ENCODE results near the gene MYO18A. TPM values are rescaled to one million over a fixed set of nuclear protein-coding genes. Genes with fewer than 3 reads are reported as not detected.

Gene MYO18A
- total RNA-seq, 1 donor from 2014 or later, result 36.6 TPM

- Mint-ChIP-seq H3K27ac (peak overlapping the region; percentile 74), H3K9me3 (no peaks in the 10 kb centered on the region), H3K4me3 (peak overlapping the region; percentile 34), H3K36me3 (ENCODE audit: low read depth) (peaks cover 5% of the 10 kb centered on the region), H3K27me3 (no peaks in the 10 kb centered on the region), H3K4me1 (peaks cover 62% of the 10 kb centered on the region)
- intact Hi-C loops (cut with micrococcal nuclease), result loop anchor here (10.0 kb wide), 1 partner anchor 419 kb away; the partner anchor contains the start of genes NEK8 and TLCD1
- DNase-seq, result peak; percentile 67
Measured at GRCh38 chr17:29143894-29144293, 36.3 kb downstream of the MYO18A start.

GRCh38 chr17:29141514-29141876 is 38.7 kb downstream of the MYO18A start:
- peak overlapping the region; percentile 96 for H3K27ac Mint-ChIP-seq
- intact Hi-C loops (cut with micrococcal nuclease), result loop anchor here (10.0 kb wide), 1 partner anchor 417 kb away; the partner anchor contains the start of genes NEK8 and TLCD1
- H3K4me1 Mint-ChIP-seq, result peaks cover 66% of the 10 kb centered on the region
- peak overlapping the region; percentile 88 for H3K4me3 Mint-ChIP-seq
- peak; percentile 71 for DNase-seq
- H3K9me3 Mint-ChIP-seq, result no peaks in the 10 kb centered on the region
- H3K27me3 Mint-ChIP-seq, result no peaks in the 10 kb centered on the region
- H3K36me3 Mint-ChIP-seq (ENCODE audit: low read depth), result peaks cover 4% of the 10 kb centered on the region

GRCh38 chr17:29140631-29141513 is 39.3 kb downstream of the MYO18A start:
- H3K27me3 Mint-ChIP-seq, result no peaks in the 10 kb centered on the region
- H3K4me3 Mint-ChIP-seq, result peak overlapping the region; percentile 88
- no peaks in the 10 kb centered on the region for H3K9me3 Mint-ChIP-seq
- H3K36me3 Mint-ChIP-seq (ENCODE audit: low read depth), result peaks cover 7% of the 10 kb centered on the region
- H3K4me1 Mint-ChIP-seq, result peaks cover 68% of the 10 kb centered on the region
- intact Hi-C loops (cut with micrococcal nuclease), result loop anchor here (1.0 to 10.0 kb wide), 2 partner anchors 153 to 416 kb away; partner anchors contain the start of genes NEK8, NUFIP2 and TLCD1
- peak overlapping the region; percentile 96 for H3K27ac Mint-ChIP-seq
- peak; percentile 86 for DNase-seq

GRCh38 chr17:29140051-29140621 is 40.1 kb downstream of the MYO18A start:
- Mint-ChIP-seq H3K9me3 (no peaks in the 10 kb centered on the region), H3K36me3 (ENCODE audit: low read depth) (peaks cover 9% of the 10 kb centered on the region), H3K27me3 (no peaks in the 10 kb centered on the region), H3K4me3 (peak overlapping the region; percentile 88), H3K27ac (peak overlapping the region; percentile 96), H3K4me1 (peaks cover 65% of the 10 kb centered on the region)
- intact Hi-C loops (cut with micrococcal nuclease), result loop anchor here (1.0 to 10.0 kb wide), 2 partner anchors 154 to 415 kb away; partner anchors contain the start of genes NEK8, NUFIP2 and TLCD1
- peak; percentile 95 for DNase-seq

DNA sequence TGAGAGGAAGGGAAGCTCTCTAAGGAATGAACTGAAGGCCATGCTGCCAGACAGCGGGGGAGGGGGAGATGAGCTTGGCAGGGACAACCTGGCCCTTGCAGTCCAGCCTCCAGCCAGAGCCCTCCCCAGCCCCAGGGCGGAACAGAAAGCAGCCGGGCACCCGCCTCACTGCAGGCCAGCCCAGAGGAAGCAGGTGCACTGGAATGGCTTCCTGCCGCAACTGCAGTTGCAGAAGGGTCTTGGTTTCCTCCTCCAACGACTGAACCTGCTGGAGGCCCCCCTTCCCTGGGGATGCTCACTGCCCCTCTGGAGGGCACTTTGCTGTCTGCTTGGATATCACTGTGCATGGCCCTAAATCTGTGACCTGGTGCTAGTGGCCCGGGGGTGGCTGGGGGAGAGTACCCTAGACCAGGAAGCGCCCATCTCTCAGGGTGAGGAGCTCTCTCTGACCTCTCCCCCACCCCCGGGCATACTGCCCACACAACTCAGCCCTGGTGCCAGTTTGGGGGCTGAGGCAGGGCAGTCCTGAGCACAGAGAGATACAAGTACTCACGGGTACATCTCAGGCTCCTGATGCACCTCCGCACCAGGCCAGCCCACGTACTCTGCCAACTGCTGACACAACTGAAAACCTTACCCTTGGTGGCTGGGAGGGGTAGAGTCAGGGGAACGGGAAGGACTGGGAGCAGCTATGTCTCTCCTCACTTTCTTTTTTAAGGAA is 41.1 kb downstream of the MYO18A start:
- no peaks in the 10 kb centered on the region for H3K9me3 Mint-ChIP-seq
- peaks cover 61% of the 10 kb centered on the region for H3K4me1 Mint-ChIP-seq
- DNase-seq, result peak; percentile 83
- H3K27me3 Mint-ChIP-seq, result no peaks in the 10 kb centered on the region
- peaks cover 9% of the 10 kb centered on the region for H3K36me3 Mint-ChIP-seq (ENCODE audit: low read depth)
- intact Hi-C loops (cut with micrococcal nuclease), result no loop called here
- H3K27ac Mint-ChIP-seq, result peak overlapping the region; percentile 96
- peak overlapping the region; percentile 88 for H3K4me3 Mint-ChIP-seq

DNA sequence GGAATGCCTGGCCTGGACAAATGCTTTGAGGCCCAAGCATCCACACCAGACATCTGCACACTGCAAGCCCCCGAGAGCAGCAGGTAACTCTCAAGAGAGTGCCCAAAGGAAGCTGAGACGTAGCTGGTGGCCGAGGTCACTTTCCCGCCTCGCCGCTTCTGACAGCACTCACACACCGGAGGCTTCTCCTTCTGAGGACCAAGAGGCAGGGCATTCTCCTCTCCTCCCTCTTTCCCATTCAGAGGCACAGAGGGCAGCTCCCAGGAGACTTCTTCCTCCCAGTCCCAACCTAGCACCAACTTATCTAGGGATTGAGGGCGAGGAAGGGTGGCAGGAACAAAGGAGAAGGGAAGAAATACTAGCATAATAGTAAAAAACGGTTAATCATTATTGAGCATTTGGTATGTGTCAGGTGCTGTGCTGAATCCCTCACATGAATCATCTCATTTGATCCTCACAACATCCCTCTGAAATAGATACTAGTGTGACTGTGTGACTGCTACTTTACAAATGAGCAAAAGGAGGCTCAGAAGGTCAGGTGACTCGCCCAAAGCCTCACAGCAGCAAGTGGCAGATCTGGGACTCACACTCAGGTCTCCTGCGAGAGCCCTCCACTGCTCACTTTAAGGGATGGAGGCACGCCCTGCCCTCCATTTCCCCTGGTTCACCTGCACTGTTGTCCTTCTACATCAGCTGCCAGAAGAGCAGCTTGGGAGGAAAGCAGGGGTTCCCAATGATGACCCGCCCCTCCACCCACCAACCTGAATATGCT is 41.8 kb downstream of the MYO18A start:
- peak; percentile 86 for DNase-seq

DNA sequence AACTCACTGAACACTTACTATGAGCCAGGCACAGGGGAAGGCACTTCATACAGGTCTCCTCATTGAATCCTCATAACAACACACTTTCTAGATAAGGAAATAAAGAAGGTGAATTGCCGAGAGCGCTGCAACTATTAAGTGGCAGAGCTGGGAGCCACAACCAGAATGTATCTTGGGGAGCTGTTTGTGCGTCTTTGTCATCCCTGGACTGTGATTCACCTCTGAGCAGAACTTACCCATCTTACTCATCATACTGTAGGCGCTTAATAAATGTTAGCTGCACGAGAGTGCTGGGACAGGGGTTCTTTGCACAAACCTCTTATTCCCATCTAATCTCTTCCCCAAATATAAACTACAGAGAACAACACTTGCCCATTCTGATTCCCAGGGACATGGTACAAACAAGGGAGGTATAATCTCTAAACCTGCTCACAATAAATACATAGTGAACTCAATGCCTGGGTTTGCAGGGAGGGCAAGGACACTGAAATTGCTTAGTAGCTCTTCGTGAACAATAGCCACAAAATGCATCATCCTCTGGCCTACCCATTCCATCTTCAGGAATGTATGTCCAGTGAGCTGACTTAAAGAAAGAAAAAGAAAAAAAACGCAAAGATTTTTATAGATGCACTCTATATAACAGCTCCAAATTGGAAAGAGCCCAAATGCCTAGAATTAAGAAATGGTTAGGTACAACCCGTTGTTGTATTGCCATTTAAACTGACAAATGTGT is 43.0 kb downstream of the MYO18A start:
- DNase-seq, result no peak
- peak overlapping the region; percentile 50 for H3K4me3 Mint-ChIP-seq
- H3K36me3 Mint-ChIP-seq (ENCODE audit: low read depth), result peaks cover 12% of the 10 kb centered on the region
- H3K27me3 Mint-ChIP-seq, result no peaks in the 10 kb centered on the region
- peaks cover 63% of the 10 kb centered on the region for H3K4me1 Mint-ChIP-seq
- intact Hi-C loops (cut with micrococcal nuclease), result loop anchor here (1.0 kb wide), 1 partner anchor 13 kb away; no protein-coding TSS in a partner anchor
- H3K27ac Mint-ChIP-seq, result peak overlapping the region; percentile 96
- H3K9me3 Mint-ChIP-seq, result no peaks in the 10 kb centered on the region

More for the DNA sequence above, 41.8 kb downstream of the MYO18A start:
- no peaks in the 10 kb centered on the region for H3K27me3 Mint-ChIP-seq
- peak overlapping the region; percentile 96 for H3K27ac Mint-ChIP-seq
- H3K9me3 Mint-ChIP-seq, result no peaks in the 10 kb centered on the region
- peaks cover 59% of the 10 kb centered on the region for H3K4me1 Mint-ChIP-seq
- peaks cover 9% of the 10 kb centered on the region for H3K36me3 Mint-ChIP-seq (ENCODE audit: low read depth)
- intact Hi-C loops (cut with micrococcal nuclease), result no loop called here
- peak overlapping the region; percentile 88 for H3K4me3 Mint-ChIP-seq

DNA sequence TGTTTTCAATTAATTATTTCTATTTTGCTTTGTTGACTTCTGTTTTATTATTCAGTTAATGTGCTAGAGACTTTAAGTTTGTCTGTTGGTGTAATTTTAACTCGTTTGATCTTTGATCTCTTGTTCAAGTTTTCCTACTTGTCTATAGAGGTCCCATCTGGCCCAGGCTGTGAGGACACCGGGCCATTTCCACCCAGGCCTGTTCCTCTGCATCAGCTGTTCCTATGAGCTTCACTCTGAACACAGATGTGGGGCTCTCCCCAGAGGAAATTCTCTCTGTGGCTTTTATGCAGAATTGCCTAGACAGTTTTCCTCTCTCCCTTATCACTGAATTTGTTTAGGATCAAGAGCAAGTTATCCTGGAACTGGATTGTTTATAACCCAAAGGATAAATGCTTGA is 44.7 kb downstream of the MYO18A start:
- Mint-ChIP-seq H3K27ac (peak overlapping the region; percentile 12), H3K9me3 (no peaks in the 10 kb centered on the region), H3K4me3 (no peak overlapping the region), H3K36me3 (ENCODE audit: low read depth) (peaks cover 13% of the 10 kb centered on the region), H3K4me1 (peaks cover 64% of the 10 kb centered on the region), H3K27me3 (no peaks in the 10 kb centered on the region)
- no peak for DNase-seq
- intact Hi-C loops (cut with micrococcal nuclease), result no loop called here

GRCh38 chr17:29133121-29133713 is 47.0 kb downstream of the MYO18A start:
- Mint-ChIP-seq H3K27ac (no peak overlapping the region), H3K4me1 (peaks cover 50% of the 10 kb centered on the region), H3K27me3 (no peaks in the 10 kb centered on the region), H3K4me3 (no peak overlapping the region), H3K9me3 (no peaks in the 10 kb centered on the region), H3K36me3 (ENCODE audit: low read depth) (peaks cover 16% of the 10 kb centered on the region)
- no peak for DNase-seq
- intact Hi-C loops (cut with micrococcal nuclease), result no loop called here

- DNase-seq, result no peak
- no peaks in the 10 kb centered on the region for H3K27me3 Mint-ChIP-seq
- H3K4me3 Mint-ChIP-seq, result peak overlapping the region; percentile 3
- intact Hi-C loops (cut with micrococcal nuclease), result no loop called here
- peaks cover 39% of the 10 kb centered on the region for H3K4me1 Mint-ChIP-seq
- peak overlapping the region; percentile 75 for H3K27ac Mint-ChIP-seq
- H3K9me3 Mint-ChIP-seq, result no peaks in the 10 kb centered on the region
- H3K36me3 Mint-ChIP-seq (ENCODE audit: low read depth), result peaks cover 16% of the 10 kb centered on the region
Measured at GRCh38 chr17:29131814-29132682, 48.1 kb downstream of the MYO18A start.

GRCh38 chr17:29129731-29130130 is 50.5 kb downstream of the MYO18A start:
- DNase-seq, result no peak
- Mint-ChIP-seq H3K4me1 (peaks cover 26% of the 10 kb centered on the region), H3K4me3 (no peak overlapping the region), H3K9me3 (no peaks in the 10 kb centered on the region), H3K36me3 (ENCODE audit: low read depth) (peaks cover 10% of the 10 kb centered on the region), H3K27me3 (no peaks in the 10 kb centered on the region), H3K27ac (no peak overlapping the region)
- intact Hi-C loops (cut with micrococcal nuclease), result no loop called here

Data from activated CD4-positive, alpha-beta T cell treated with anti-CD3 and anti-CD28 coated beads, Interleukin-2, amount 10 ng/mL, durations not matched to agents 24 days and 14 days (primary cell).